Mucosa of stomach (tissue), 1 donor: ENCODE data around the gene MEPCE.

Experiments used
- H3K27me3 ChIP-seq: one replicate; pipeline ENCODE4 v1.7.0; 2013; ENCODE audit warnings: mild to moderate bottlenecking, low read length; ENCODE audit not compliant: control insufficient read depth, insufficient read depth
- H3K36me3 ChIP-seq: one replicate; pipeline ENCODE4 v1.7.0; 2013; ENCODE audit warnings: low read length; ENCODE audit not compliant: control insufficient read depth, insufficient read depth
- H3K4me1 ChIP-seq: one replicate; pipeline ENCODE4 v1.7.0; 2013; ENCODE audit warnings: mild to moderate bottlenecking, low read length; ENCODE audit not compliant: control insufficient read depth, insufficient read depth
- H3K4me3 ChIP-seq: one replicate; pipeline ENCODE4 v1.7.0; 2013; ENCODE audit warnings: low read length
- H3K9ac ChIP-seq: one replicate; pipeline ENCODE4 v1.7.0; 2013; ENCODE audit warnings: mild to moderate bottlenecking, low read length, moderate library complexity
- H3K9me3 ChIP-seq: one replicate; pipeline ENCODE4 v1.7.0; 2013; ENCODE audit warnings: mild to moderate bottlenecking, low read length, moderate library complexity; ENCODE audit not compliant: control insufficient read depth
- donor health status: Pancreatic carcinoma.

The MEPCE gene

DNA sequence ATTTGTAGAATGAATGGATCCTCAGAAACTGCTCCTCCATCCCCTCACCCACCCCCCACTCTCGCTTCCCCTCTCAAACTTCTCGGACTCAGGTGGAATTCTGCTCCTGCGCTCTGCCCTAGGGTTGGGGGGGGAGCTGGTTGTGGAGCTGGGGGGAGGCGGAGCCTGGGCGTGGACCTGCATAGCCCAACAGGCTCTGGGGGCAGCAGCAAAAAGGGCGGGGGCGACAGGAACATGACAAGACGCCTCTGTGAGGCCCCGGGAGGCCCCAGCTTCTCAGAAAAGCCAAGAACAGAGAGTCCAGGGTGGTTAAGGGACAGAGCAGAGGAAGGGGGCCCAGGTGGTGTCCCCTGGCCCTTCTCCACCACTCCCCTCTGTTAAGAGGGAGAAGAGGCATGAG is 45.9 kb downstream of the MEPCE start:
- peaks cover 12% of the 10 kb centered on the region for H3K36me3 ChIP-seq
- H3K4me1 ChIP-seq = peaks cover 36% of the 10 kb centered on the region

DNA sequence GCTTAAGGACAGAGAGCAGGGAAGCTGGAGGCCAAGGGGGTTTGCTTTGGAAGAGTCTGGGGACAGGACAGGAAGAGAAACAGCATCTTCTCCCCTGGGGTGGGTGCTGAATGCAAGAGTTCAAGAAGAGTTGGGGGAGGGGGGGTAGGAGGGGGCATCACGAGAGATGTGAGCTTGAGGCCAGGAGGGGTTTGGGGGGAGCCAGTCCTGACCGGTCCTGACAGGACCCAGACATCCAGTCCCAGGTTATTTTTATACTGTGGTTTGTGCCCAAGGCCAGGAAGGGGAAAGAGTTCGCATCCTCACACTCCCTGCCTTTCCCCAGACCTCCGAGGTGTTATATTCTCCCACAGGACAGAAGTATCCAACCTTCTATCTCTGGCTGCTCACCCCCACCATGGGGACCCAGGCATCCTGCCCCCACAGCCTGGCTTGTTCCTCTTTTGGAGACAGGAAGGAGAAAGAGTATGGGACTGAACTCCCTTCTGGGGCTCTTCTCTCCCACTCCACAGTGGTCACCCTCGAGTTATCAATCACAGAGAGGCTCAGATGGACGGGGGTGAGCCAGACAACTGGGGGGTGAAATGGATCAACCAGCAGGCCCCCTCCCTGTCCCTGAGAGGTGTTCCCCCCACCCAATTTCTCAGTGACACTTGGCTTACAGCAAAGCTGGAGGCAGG is 46.6 kb downstream of the MEPCE start:
- H3K4me3 ChIP-seq = no peak overlapping the region
- peak overlapping the region; percentile 95 for H3K9ac ChIP-seq
- H3K27me3 ChIP-seq = no peaks in the 10 kb centered on the region
- H3K9me3 ChIP-seq = no peaks in the 10 kb centered on the region
- peaks cover 8% of the 10 kb centered on the region for H3K36me3 ChIP-seq
- H3K4me1 ChIP-seq = peaks cover 36% of the 10 kb centered on the region

More for the DNA sequence above, 45.9 kb downstream of the MEPCE start:
- Histone ChIP-seq H3K27me3 (no peaks in the 10 kb centered on the region), H3K9ac (peak overlapping the region; percentile 40), H3K9me3 (no peaks in the 10 kb centered on the region), H3K4me3 (no peak overlapping the region)

DNA sequence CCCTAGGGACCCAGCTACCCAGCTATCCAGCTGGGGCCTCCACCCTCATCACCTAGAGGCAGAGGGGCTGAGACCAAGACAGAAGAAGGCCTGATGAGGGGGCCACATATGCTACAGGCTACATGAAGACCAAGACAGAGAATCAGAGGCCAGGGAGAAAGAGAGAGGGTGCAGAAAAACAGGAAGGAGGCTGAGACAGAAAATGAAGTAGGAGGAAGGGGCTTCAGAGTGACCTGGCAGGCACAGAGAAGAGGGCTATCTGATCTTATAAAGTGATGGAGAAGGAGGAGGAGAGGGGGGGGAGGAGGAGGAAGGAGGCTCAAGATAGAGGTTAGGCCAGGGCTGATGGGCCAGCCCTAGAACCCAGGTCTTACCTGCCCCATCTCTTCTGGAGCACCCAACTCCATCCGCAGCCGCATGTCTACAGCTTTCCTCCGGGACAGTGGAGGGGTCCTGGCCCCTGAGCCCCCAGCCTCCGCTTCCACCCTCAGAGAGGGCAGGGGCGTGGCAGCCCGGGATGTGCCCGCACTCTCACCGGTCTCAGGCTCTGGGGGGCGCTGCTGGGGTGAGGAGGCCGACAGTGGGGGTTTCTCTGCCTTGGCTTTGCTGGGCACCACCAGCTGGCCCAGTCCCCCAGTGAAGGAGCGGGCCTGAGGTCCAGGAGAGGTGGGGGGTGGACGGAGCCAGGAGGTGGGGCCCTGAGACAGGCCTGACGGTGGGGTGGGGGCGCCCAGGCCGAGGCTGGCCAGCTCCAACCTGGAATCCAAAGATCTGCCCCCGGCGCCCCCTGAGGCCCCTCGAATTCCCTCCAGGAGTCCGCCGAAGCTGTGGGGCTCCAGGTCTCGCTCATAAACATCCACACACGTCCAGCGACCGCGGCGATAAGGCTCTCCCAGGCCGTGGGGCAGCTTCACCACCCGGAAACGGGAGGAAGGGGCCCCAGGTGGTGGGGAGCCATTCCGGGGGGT is 47.6 kb downstream of the MEPCE start:
- H3K4me3 ChIP-seq = peak overlapping the region; percentile 82
- H3K4me1 ChIP-seq = peaks cover 36% of the 10 kb centered on the region
- H3K27me3 ChIP-seq = no peaks in the 10 kb centered on the region
- H3K9me3 ChIP-seq = no peaks in the 10 kb centered on the region
- H3K9ac ChIP-seq = peak overlapping the region; percentile 95
- peaks cover 8% of the 10 kb centered on the region for H3K36me3 ChIP-seq

DNA sequence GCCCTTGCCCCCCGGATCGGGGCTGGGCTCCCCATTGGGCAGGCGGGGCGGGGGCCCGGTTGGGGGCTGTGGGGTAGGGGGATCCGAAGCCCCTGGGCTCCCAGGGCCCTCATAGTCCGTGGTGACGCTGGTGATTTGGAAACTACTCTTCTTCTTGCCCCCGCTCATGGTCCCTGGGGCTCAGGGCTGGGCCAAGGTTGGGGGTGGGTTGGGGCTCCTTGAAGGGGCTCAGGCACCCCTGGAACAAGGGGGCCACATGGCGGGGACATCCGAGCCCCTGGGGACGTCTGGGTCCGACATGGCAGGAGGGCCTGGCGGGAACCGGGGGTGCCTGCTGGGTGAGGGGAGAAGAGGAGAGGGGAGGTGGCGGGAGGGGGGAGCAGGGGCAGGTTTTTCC is 48.2 kb downstream of the MEPCE start:
- Histone ChIP-seq H3K4me3 (peak overlapping the region; percentile 82), H3K9ac (peak overlapping the region; percentile 95), H3K9me3 (no peaks in the 10 kb centered on the region), H3K4me1 (peaks cover 38% of the 10 kb centered on the region), H3K27me3 (no peaks in the 10 kb centered on the region), H3K36me3 (peaks cover 8% of the 10 kb centered on the region)

DNA sequence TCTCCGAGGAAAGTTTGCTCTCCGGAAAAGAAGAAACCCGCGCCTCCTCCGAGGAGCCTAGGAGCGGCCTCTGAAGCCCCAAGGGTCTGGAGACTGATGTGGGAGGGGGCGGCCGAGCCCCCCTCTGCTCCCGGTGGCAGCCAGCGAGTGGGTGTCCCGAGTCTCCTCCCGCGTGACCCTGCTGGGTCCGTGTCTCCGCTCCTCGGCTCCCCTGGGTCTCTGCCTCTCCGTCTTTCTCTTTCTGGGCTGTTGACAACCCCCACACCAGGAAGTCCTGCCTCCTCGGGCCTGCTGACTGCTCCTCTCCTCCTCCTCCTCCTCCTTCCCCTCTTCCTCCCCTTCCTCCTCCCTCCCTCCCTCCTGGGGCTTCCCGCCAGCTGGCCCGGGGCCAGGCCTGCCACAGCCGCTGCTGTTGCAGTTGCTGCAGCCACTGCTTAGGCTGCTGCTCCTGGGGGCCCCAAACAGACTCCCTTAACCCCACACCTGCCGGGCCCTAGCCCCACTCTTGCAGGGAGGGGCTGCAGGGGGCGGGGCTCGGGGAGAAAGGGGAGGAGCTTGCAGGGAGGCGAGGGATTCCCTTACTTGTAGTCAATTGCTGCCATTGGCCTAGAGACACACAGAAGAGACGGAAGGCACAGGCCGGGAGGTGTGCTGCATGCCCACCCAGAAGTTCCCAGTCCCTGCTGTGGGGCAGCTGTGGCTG is 49.5 kb downstream of the MEPCE start, which contains the start of gene TSC22D4:
TSS of gene TSC22D4 (minus strand) at position 257 of the 703 bp plus-strand sequence. CDS start 1,176 bp downstream, outside the sequence.
- peaks cover 4% of the 10 kb centered on the region for H3K36me3 ChIP-seq
- peak within 1 kb of the TSS; percentile 82 for H3K4me3 ChIP-seq
- H3K9me3 ChIP-seq = no peaks in the 10 kb centered on the region
- H3K9ac ChIP-seq = peak within 1 kb of the TSS; percentile 95
- H3K27me3 ChIP-seq = no peaks in the 10 kb centered on the region
- H3K4me1 ChIP-seq = peaks cover 37% of the 10 kb centered on the region

- no peak overlapping the region for H3K4me3 ChIP-seq
- no peaks in the 10 kb centered on the region for H3K27me3 ChIP-seq
- H3K36me3 ChIP-seq = no peaks in the 10 kb centered on the region
- no peaks in the 10 kb centered on the region for H3K9me3 ChIP-seq
- no peak overlapping the region for H3K9ac ChIP-seq
- H3K4me1 ChIP-seq = peaks cover 28% of the 10 kb centered on the region
Observed at GRCh38 chr7:100481466-100481865, 51.8 kb downstream of the MEPCE start.

DNA sequence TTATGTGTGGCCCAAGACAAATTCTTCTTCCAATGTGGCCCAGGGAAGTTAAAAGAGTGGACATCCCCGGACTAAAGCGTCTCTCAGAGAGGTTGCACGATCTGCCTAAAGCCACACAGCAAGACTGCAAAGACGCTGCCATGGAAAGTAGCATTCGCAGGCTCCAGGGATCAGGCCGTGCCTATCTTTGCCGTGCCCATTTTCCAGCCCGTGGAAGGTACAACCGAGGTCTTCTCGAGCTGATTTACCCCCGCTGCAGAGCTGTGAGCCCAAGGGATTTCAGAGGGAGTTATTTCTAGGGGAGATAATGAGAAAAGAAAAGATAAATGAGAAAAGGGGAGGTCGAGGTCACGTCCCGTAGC is 53.1 kb downstream of the MEPCE start:
- Histone ChIP-seq H3K9me3 (no peaks in the 10 kb centered on the region), H3K4me1 (peaks cover 18% of the 10 kb centered on the region), H3K9ac (peak overlapping the region; percentile 29), H3K4me3 (peak overlapping the region; percentile 9), H3K27me3 (no peaks in the 10 kb centered on the region), H3K36me3 (no peaks in the 10 kb centered on the region)

- H3K9me3 ChIP-seq = no peaks in the 10 kb centered on the region
- H3K4me1 ChIP-seq = peaks cover 18% of the 10 kb centered on the region
- H3K9ac ChIP-seq = peak overlapping the region; percentile 29
- H3K36me3 ChIP-seq = no peaks in the 10 kb centered on the region
- peak overlapping the region; percentile 9 for H3K4me3 ChIP-seq
- no peaks in the 10 kb centered on the region for H3K27me3 ChIP-seq
Observed at GRCh38 chr7:100483090-100483721, 53.6 kb downstream of the MEPCE start.
